Measurements from ENCODE around the gene DLGAP4.

- TF ChIP-seq POLR2AphosphoS5 (IDR thresholded peaks at IDR 0.05; ENCODE audit: low read depth, low read length) = no peak
- no peak for TF ChIP-seq POLR2A (IDR thresholded peaks at IDR 0.05; ENCODE audit: low read depth, low read length)
These were observed 173.8 kb downstream of the DLGAP4 start for GRCh38 chr20:36479938-36480337.
